Measurements from ENCODE around the gene SYPL1. TPM values are rescaled to one million over a fixed set of nuclear protein-coding genes. Genes with fewer than 3 reads are reported as not detected.

SYPL1 gene
- total and polyA plus RNA-seq, 9 of the 15 experiments (the other 6 are each of a cell fraction or from before 2014, with no cell fraction given), result 23.8 to 214 (median 70.2) TPM

DNA sequence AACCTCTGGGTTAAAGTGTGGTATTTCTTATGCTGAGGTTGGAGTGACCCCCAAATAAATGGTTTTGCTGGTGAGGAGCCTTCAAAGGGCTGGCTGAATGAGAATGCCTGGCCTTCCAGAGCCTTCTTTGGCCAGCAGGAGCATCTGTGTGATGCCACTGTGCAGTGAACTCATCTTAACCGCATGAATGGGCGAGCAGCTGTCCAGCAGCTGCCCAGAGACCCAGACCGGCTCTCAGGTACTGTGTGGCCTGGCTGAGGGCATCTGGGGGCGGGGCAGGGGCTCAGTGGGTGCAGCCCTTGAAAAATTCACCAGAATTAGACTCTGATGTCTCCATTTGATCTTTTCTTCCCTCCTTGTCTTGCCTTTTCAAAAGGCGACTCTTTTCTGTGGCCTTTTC lies 59.0 kb downstream of the SYPL1 start:
- H3K4me2 ChIP-seq (ENCODE audit: insufficient read depth, low read length), result no peak overlapping the region
- POLR2A ChIA-PET, result no interaction called here

More for the DNA sequence above, 59.0 kb downstream of the SYPL1 start:
- Histone ChIP-seq H3K9me3 (replicated peaks; ENCODE audit: control insufficient read depth, insufficient read depth, low read depth, low read length) (0 out of 2 replicates have a peak, but pooled peaks cover 2% of the 10 kb centered on the region), H3K9me1 (ENCODE audit: control insufficient read depth, insufficient read depth, low read length) (no peaks in the 10 kb centered on the region), H4K20me1 (replicated peaks; ENCODE audit: control insufficient read depth, insufficient read depth, low read length) (peaks cover 7% of the 10 kb centered on the region; the same call in 1 of the 2 replicates), H3K27me3 (ENCODE audit: control insufficient read depth in 2 of 2, insufficient read depth in 2 of 2, low read length in 2 of 2) (peaks cover 62 to 79% of the 10 kb centered on the region in 2 experiments), H3K79me2 (ENCODE audit: control insufficient read depth, insufficient read depth, low read length) (no peaks in the 10 kb centered on the region), H2AFZ (ENCODE audit: low read depth, low read length) (no peak overlapping the region), H3K4me3 (no peak overlapping the region), H3K4me1 (replicated peaks in 1 of 2; ENCODE audit: control insufficient read depth in 2 of 2, insufficient read depth in 2 of 2, low read length in 2 of 2) (no peaks in the 10 kb centered on the region), H3K36me3 (ENCODE audit: control insufficient read depth, insufficient read depth, low read length) (no peaks in the 10 kb centered on the region), H3K27ac (ENCODE audit: extremely low read depth, low read depth, low read length) (no peak overlapping the region), H3K9ac (ENCODE audit: insufficient read depth in 1 of 2, low read depth in 2 of 2, low read length in 2 of 2) (no peak overlapping the region)
- BruUV-seq (replicated peaks), result no TSS peak
- 2% methylated on average over 5 of the region's 5 CpGs for WGBS (ENCODE audit: insufficient coverage, low coverage, missing lambda C conversion rate)
- no peak for ATAC-seq
- no peak for DNase-seq (ENCODE audit: extremely low read depth in 1 of 4, low spot score in 3 of 4)
- CTCF ChIA-PET (ENCODE audit: low intra/inter-chr PET ratio), result interaction anchor here (0.6 kb wide), 1 partner anchor 177 kb away, joined by 4 read pairs; the partner anchor contains the start of gene ATXN7L1
- intact Hi-C loops (cut with micrococcal nuclease), result no loop called here
- FAIRE-seq, result no peak
- in situ Hi-C loops (cut with MboI), result no loop called here
- TF ChIP-seq, protein P1, sequence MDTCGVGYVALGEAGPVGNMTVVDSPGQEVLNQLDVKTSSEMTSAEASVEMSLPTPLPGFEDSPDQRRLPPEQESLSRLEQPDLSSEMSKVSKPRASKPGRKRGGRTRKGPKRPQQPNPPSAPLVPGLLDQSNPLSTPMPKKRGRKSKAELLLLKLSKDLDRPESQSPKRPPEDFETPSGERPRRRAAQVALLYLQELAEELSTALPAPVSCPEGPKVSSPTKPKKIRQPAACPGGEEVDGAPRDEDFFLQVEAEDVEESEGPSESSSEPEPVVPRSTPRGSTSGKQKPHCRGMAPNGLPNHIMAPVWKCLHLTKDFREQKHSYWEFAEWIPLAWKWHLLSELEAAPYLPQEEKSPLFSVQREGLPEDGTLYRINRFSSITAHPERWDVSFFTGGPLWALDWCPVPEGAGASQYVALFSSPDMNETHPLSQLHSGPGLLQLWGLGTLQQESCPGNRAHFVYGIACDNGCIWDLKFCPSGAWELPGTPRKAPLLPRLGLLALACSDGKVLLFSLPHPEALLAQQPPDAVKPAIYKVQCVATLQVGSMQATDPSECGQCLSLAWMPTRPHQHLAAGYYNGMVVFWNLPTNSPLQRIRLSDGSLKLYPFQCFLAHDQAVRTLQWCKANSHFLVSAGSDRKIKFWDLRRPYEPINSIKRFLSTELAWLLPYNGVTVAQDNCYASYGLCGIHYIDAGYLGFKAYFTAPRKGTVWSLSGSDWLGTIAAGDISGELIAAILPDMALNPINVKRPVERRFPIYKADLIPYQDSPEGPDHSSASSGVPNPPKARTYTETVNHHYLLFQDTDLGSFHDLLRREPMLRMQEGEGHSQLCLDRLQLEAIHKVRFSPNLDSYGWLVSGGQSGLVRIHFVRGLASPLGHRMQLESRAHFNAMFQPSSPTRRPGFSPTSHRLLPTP (IDR thresholded peaks at IDR 0.05; ENCODE audit: borderline replicate concordance, extremely low read depth, insufficient read length), result no peak
- TF ChIP-seq RBBP5 (IDR thresholded peaks at IDR 0.05; ENCODE audit: borderline replicate concordance, insufficient read depth, low read length, poor library complexity, severe bottlenecking) (no peak), ZNF133 (CRISPR knock-in tag; IDR thresholded peaks at IDR 0.05) (no peak), ILK (tag; IDR thresholded peaks at IDR 0.05; ENCODE audit: borderline replicate concordance, low read depth) (no peak)
- TF ChIP-seq, protein P2, sequence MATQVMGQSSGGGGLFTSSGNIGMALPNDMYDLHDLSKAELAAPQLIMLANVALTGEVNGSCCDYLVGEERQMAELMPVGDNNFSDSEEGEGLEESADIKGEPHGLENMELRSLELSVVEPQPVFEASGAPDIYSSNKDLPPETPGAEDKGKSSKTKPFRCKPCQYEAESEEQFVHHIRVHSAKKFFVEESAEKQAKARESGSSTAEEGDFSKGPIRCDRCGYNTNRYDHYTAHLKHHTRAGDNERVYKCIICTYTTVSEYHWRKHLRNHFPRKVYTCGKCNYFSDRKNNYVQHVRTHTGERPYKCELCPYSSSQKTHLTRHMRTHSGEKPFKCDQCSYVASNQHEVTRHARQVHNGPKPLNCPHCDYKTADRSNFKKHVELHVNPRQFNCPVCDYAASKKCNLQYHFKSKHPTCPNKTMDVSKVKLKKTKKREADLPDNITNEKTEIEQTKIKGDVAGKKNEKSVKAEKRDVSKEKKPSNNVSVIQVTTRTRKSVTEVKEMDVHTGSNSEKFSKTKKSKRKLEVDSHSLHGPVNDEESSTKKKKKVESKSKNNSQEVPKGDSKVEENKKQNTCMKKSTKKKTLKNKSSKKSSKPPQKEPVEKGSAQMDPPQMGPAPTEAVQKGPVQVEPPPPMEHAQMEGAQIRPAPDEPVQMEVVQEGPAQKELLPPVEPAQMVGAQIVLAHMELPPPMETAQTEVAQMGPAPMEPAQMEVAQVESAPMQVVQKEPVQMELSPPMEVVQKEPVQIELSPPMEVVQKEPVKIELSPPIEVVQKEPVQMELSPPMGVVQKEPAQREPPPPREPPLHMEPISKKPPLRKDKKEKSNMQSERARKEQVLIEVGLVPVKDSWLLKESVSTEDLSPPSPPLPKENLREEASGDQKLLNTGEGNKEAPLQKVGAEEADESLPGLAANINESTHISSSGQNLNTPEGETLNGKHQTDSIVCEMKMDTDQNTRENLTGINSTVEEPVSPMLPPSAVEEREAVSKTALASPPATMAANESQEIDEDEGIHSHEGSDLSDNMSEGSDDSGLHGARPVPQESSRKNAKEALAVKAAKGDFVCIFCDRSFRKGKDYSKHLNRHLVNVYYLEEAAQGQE (IDR thresholded peaks at IDR 0.05; ENCODE audit: borderline replicate concordance), result peak; percentile 61
- TF ChIP-seq, protein P2 (CRISPR knock-in tag; IDR thresholded peaks at IDR 0.05; ENCODE audit: low read depth), result no peak

Measured in K562 (cell line).